Chondrocyte (in vitro differentiated cells): ENCODE measurements around the gene CT47C1. TPM values are rescaled to one million over a fixed set of nuclear protein-coding genes. Genes with fewer than 3 reads are reported as not detected.

Experiments
- DNase-seq: peaks from one replicate; pipeline ENCODE4 v3.0.0; 2021; ENCODE audit warnings: mixed read lengths, low spot score
- H3K27ac Mint-ChIP-seq: one replicate; pipeline ENCODE4 v1.8.0; 2021; ENCODE audit warnings: mild to moderate bottlenecking, moderate library complexity, mixed read lengths; ENCODE audit not compliant: unreplicated experiment
- H3K27me3 Mint-ChIP-seq: 2 replicates; pipeline ENCODE4 v1.8.0; 2021; ENCODE audit warnings: low read depth, mixed read lengths
- H3K36me3 Mint-ChIP-seq: 2 replicates; pipeline ENCODE4 v1.8.0; 2021; ENCODE audit warnings: low read depth, mixed read lengths
- H3K4me1 Mint-ChIP-seq: 2 replicates; pipeline ENCODE4 v1.8.0; 2021; ENCODE audit warnings: low read depth, mild to moderate bottlenecking, mixed read lengths
- H3K4me3 Mint-ChIP-seq: one replicate; pipeline ENCODE4 v1.8.0; 2021; ENCODE audit warnings: mild to moderate bottlenecking, moderate library complexity, mixed read lengths; ENCODE audit not compliant: unreplicated experiment
- H3K9me3 Mint-ChIP-seq: 2 replicates; pipeline ENCODE4 v1.8.0; 2021; ENCODE audit warnings: low read depth, mixed read lengths
- CTCF ChIP-seq: fragments of 200-600 bp; sonication (generic); IDR thresholded peaks from 2 replicates; pipeline ENCODE4 v1.5.0; 2021; ENCODE audit warnings: antibody characterized with exemption, mild to moderate bottlenecking, moderate library complexity
- total RNA-seq: library from RNA; stranded (reverse); gene quantifications from 3 replicates; pipeline ENCODE4 v1.2.1, GENCODE V29; 2021

Gene CT47C1
- total RNA-seq, 1 donor from 2014 or later = not detected

- no peak for TF ChIP-seq CTCF
- peaks cover 4% of the 10 kb centered on the region for H3K27me3 Mint-ChIP-seq
- H3K9me3 Mint-ChIP-seq = peaks cover 7% of the 10 kb centered on the region
- DNase-seq = no peak
- H3K36me3 Mint-ChIP-seq = no peaks in the 10 kb centered on the region
- H3K4me3 Mint-ChIP-seq = no peak overlapping the region
- no peak overlapping the region for H3K27ac Mint-ChIP-seq
- no peaks in the 10 kb centered on the region for H3K4me1 Mint-ChIP-seq
Observed at GRCh38 chrX:119073911-119074310, 1.1 kb downstream of the CT47C1 start.

GRCh38 chrX:119075270-119076025, 2.7 kb downstream of the CT47C1 start:
- no peak for DNase-seq
- no peak overlapping the region for H3K27ac Mint-ChIP-seq
- no peaks in the 10 kb centered on the region for H3K4me1 Mint-ChIP-seq
- no peak overlapping the region for H3K4me3 Mint-ChIP-seq
- no peaks in the 10 kb centered on the region for H3K36me3 Mint-ChIP-seq
- peaks cover 7% of the 10 kb centered on the region for H3K9me3 Mint-ChIP-seq
- no peak for TF ChIP-seq CTCF
- peaks cover 10% of the 10 kb centered on the region for H3K27me3 Mint-ChIP-seq

GRCh38 chrX:119082278-119082677, 9.5 kb downstream of the CT47C1 start:
- Mint-ChIP-seq H3K27ac (no peak overlapping the region), H3K4me1 (no peaks in the 10 kb centered on the region), H3K27me3 (peaks cover 8% of the 10 kb centered on the region), H3K4me3 (no peak overlapping the region), H3K9me3 (peaks cover 7% of the 10 kb centered on the region), H3K36me3 (no peaks in the 10 kb centered on the region)
- no peak for DNase-seq
- no peak for TF ChIP-seq CTCF

GRCh38 chrX:119084766-119085165, 12.0 kb downstream of the CT47C1 start:
- no peaks in the 10 kb centered on the region for H3K36me3 Mint-ChIP-seq
- no peak overlapping the region for H3K27ac Mint-ChIP-seq
- no peaks in the 10 kb centered on the region for H3K4me1 Mint-ChIP-seq
- DNase-seq = no peak
- peaks cover 7% of the 10 kb centered on the region for H3K9me3 Mint-ChIP-seq
- peaks cover 3% of the 10 kb centered on the region for H3K27me3 Mint-ChIP-seq
- H3K4me3 Mint-ChIP-seq = no peak overlapping the region
- TF ChIP-seq CTCF = no peak

- TF ChIP-seq CTCF = no peak
- no peak for DNase-seq
- peaks cover 16% of the 10 kb centered on the region for H3K9me3 Mint-ChIP-seq
- no peak overlapping the region for H3K27ac Mint-ChIP-seq
- no peaks in the 10 kb centered on the region for H3K4me1 Mint-ChIP-seq
- no peaks in the 10 kb centered on the region for H3K36me3 Mint-ChIP-seq
- no peak overlapping the region for H3K4me3 Mint-ChIP-seq
- H3K27me3 Mint-ChIP-seq = peaks cover 11% of the 10 kb centered on the region
Observed at GRCh38 chrX:119087121-119087520, 14.3 kb downstream of the CT47C1 start.
